Activated CD4-positive, alpha-beta memory T cell treated with anti-CD3 and anti-CD28 coated beads for 36 hours (primary cell): ENCODE results near the gene FCRL3. TPM values are rescaled to one million over a fixed set of nuclear protein-coding genes. Genes with fewer than 3 reads are reported as not detected.

Experiments
- CTCF ChIA-PET: fragments of 350-600 bp; sonication (Branson Sonifier 250); formaldehyde crosslinking; loops from one replicate; lab custom pipeline; 2021; ENCODE audit warnings: antibody characterized with exemption, inconsistent platforms; lab: Charles Lee
- POLR2A ChIA-PET: fragments of 350-600 bp; sonication (Branson Sonifier 250); formaldehyde crosslinking; loops from one replicate; lab custom pipeline; 2021; ENCODE audit warnings: antibody characterized with exemption; lab: Charles Lee
- DNase-seq: peaks from one replicate; pipeline ENCODE4 v3.0.0-alpha.2; 2020
- H3K27ac Mint-ChIP-seq: one replicate; pipeline ENCODE4 v1.8.0; 2021; ENCODE audit warnings: mixed read lengths
- H3K27me3 Mint-ChIP-seq: one replicate; pipeline ENCODE4 v1.8.0; 2021; ENCODE audit warnings: mixed read lengths
- H3K36me3 Mint-ChIP-seq: one replicate; pipeline ENCODE4 v1.8.0; 2021; ENCODE audit warnings: mixed read lengths
- H3K4me1 Mint-ChIP-seq: one replicate; pipeline ENCODE4 v1.8.0; 2021; ENCODE audit warnings: low read depth, mixed read lengths
- H3K4me3 Mint-ChIP-seq: one replicate; pipeline ENCODE4 v1.8.0; 2021; ENCODE audit warnings: mild to moderate bottlenecking, mixed read lengths
- H3K9me3 Mint-ChIP-seq: one replicate; pipeline ENCODE4 v1.8.0; 2021; ENCODE audit warnings: mixed read lengths
- intact Hi-C: fragments of 100-400 bp; cut with micrococcal nuclease; formaldehyde crosslinking; loops from one replicate; pipeline ENCODE4 v1.15.1; 2023
- total RNA-seq, 2 experiments: library from RNA; stranded (reverse); gene quantifications; one replicate each; pipeline ENCODE4 v1.2.3, GENCODE V29; 2021

FCRL3 gene
- total RNA-seq, 2 experiments from 2014 or later = 0.69 to 0.82 TPM

- Mint-ChIP-seq H3K27me3 (peaks cover 3% of the 10 kb centered on the region), H3K4me3 (no peak overlapping the region), H3K36me3 (no peaks in the 10 kb centered on the region), H3K4me1 (no peaks in the 10 kb centered on the region), H3K9me3 (no peaks in the 10 kb centered on the region), H3K27ac (no peak overlapping the region)
- ChIA-PET POLR2A (no interaction called here), CTCF (no interaction called here)
- intact Hi-C loops = no loop called here
- no peak for DNase-seq
These were observed 40.9 kb downstream of the FCRL3 start for GRCh38 chr1:157659576-157660247.

- ChIA-PET POLR2A (no interaction called here), CTCF (interaction anchor here (1.2 kb wide), 1 partner anchor 79 kb away, joined by 3 read pairs; no protein-coding TSS in a partner anchor)
- Mint-ChIP-seq H3K9me3 (no peaks in the 10 kb centered on the region), H3K36me3 (no peaks in the 10 kb centered on the region), H3K27ac (no peak overlapping the region), H3K4me1 (no peaks in the 10 kb centered on the region), H3K27me3 (peaks cover 3% of the 10 kb centered on the region), H3K4me3 (no peak overlapping the region)
- no peak for DNase-seq
- intact Hi-C loops = no loop called here
These were observed 42.0 kb downstream of the FCRL3 start for GRCh38 chr1:157658571-157658970.

GRCh38 chr1:157653494-157653873, 47.1 kb downstream of the FCRL3 start:
- no peaks in the 10 kb centered on the region for H3K4me1 Mint-ChIP-seq
- H3K9me3 Mint-ChIP-seq = no peaks in the 10 kb centered on the region
- no peaks in the 10 kb centered on the region for H3K36me3 Mint-ChIP-seq
- no peak for DNase-seq
- ChIA-PET POLR2A (no interaction called here), CTCF (no interaction called here)
- intact Hi-C loops = no loop called here
- H3K27me3 Mint-ChIP-seq = peaks cover 6% of the 10 kb centered on the region
- H3K4me3 Mint-ChIP-seq = no peak overlapping the region
- no peak overlapping the region for H3K27ac Mint-ChIP-seq

- ChIA-PET POLR2A (no interaction called here), CTCF (no interaction called here)
- no peak for DNase-seq
- H3K9me3 Mint-ChIP-seq = no peaks in the 10 kb centered on the region
- peaks cover 6% of the 10 kb centered on the region for H3K27me3 Mint-ChIP-seq
- H3K27ac Mint-ChIP-seq = no peak overlapping the region
- no peaks in the 10 kb centered on the region for H3K36me3 Mint-ChIP-seq
- no peaks in the 10 kb centered on the region for H3K4me1 Mint-ChIP-seq
- intact Hi-C loops = no loop called here
- no peak overlapping the region for H3K4me3 Mint-ChIP-seq
These were observed 47.6 kb downstream of the FCRL3 start for GRCh38 chr1:157652859-157653493.

GRCh38 chr1:157648317-157648716, 52.3 kb downstream of the FCRL3 start:
- no peak overlapping the region for H3K4me3 Mint-ChIP-seq
- no peak for DNase-seq
- H3K27me3 Mint-ChIP-seq = peaks cover 14% of the 10 kb centered on the region
- no peaks in the 10 kb centered on the region for H3K4me1 Mint-ChIP-seq
- ChIA-PET CTCF (no interaction called here), POLR2A (no interaction called here)
- H3K9me3 Mint-ChIP-seq = no peaks in the 10 kb centered on the region
- intact Hi-C loops = no loop called here
- no peaks in the 10 kb centered on the region for H3K36me3 Mint-ChIP-seq
- no peak overlapping the region for H3K27ac Mint-ChIP-seq

GRCh38 chr1:157646144-157646543, 54.4 kb downstream of the FCRL3 start:
- intact Hi-C loops = no loop called here
- Mint-ChIP-seq H3K27ac (no peak overlapping the region), H3K4me3 (no peak overlapping the region), H3K4me1 (no peaks in the 10 kb centered on the region), H3K27me3 (peaks cover 9% of the 10 kb centered on the region), H3K36me3 (no peaks in the 10 kb centered on the region), H3K9me3 (no peaks in the 10 kb centered on the region)
- CTCF ChIA-PET = interaction anchor here (0.7 kb wide), 1 partner anchor 66 kb away, joined by 3 read pairs; no protein-coding TSS in a partner anchor
- POLR2A ChIA-PET = no interaction called here
- DNase-seq = no peak

GRCh38 chr1:157641177-157641576, 59.4 kb downstream of the FCRL3 start:
- POLR2A ChIA-PET = no interaction called here
- no peak overlapping the region for H3K27ac Mint-ChIP-seq
- no peaks in the 10 kb centered on the region for H3K36me3 Mint-ChIP-seq
- no peak for DNase-seq
- H3K9me3 Mint-ChIP-seq = no peaks in the 10 kb centered on the region
- CTCF ChIA-PET = interaction anchor here (1.0 kb wide), 1 partner anchor 61 kb away, joined by 3 read pairs; no protein-coding TSS in a partner anchor
- intact Hi-C loops = no loop called here
- H3K27me3 Mint-ChIP-seq = peaks cover 13% of the 10 kb centered on the region
- H3K4me1 Mint-ChIP-seq = no peaks in the 10 kb centered on the region
- H3K4me3 Mint-ChIP-seq = no peak overlapping the region

GRCh38 chr1:157639800-157640199, 60.8 kb downstream of the FCRL3 start:
- Mint-ChIP-seq H3K9me3 (no peaks in the 10 kb centered on the region), H3K36me3 (no peaks in the 10 kb centered on the region), H3K27ac (no peak overlapping the region), H3K27me3 (peaks cover 5% of the 10 kb centered on the region), H3K4me1 (no peaks in the 10 kb centered on the region), H3K4me3 (no peak overlapping the region)
- ChIA-PET POLR2A (no interaction called here), CTCF (no interaction called here)
- intact Hi-C loops = no loop called here
- no peak for DNase-seq

GRCh38 chr1:157628773-157629172, 71.8 kb downstream of the FCRL3 start:
- POLR2A ChIA-PET = no interaction called here
- intact Hi-C loops = loop anchor here (5.0 kb wide), 1 partner anchor 46 kb away; no protein-coding TSS in a partner anchor
- Mint-ChIP-seq H3K9me3 (peaks cover 5% of the 10 kb centered on the region), H3K4me1 (no peaks in the 10 kb centered on the region), H3K4me3 (no peak overlapping the region), H3K36me3 (no peaks in the 10 kb centered on the region), H3K27me3 (peaks cover 18% of the 10 kb centered on the region), H3K27ac (no peak overlapping the region)
- no peak for DNase-seq
- CTCF ChIA-PET = no interaction called here

Other genes with a start within 250 kb of the FCRL3 start
- gene FCRL5, start 148.3 kb downstream of the FCRL3 start, total RNA-seq = not detected
- not detected for gene FCRL4, start 102.7 kb downstream of the FCRL3 start, total RNA-seq
- not detected for gene FCRL2, start 76.4 kb upstream of the FCRL3 start, total RNA-seq
- gene FCRL1, start 119.4 kb upstream of the FCRL3 start, total RNA-seq = not detected
- gene CD5L, start 141.0 kb upstream of the FCRL3 start, total RNA-seq = not detected